ENCODE measurements around the gene ELL2.

Gene ELL2

DNA sequence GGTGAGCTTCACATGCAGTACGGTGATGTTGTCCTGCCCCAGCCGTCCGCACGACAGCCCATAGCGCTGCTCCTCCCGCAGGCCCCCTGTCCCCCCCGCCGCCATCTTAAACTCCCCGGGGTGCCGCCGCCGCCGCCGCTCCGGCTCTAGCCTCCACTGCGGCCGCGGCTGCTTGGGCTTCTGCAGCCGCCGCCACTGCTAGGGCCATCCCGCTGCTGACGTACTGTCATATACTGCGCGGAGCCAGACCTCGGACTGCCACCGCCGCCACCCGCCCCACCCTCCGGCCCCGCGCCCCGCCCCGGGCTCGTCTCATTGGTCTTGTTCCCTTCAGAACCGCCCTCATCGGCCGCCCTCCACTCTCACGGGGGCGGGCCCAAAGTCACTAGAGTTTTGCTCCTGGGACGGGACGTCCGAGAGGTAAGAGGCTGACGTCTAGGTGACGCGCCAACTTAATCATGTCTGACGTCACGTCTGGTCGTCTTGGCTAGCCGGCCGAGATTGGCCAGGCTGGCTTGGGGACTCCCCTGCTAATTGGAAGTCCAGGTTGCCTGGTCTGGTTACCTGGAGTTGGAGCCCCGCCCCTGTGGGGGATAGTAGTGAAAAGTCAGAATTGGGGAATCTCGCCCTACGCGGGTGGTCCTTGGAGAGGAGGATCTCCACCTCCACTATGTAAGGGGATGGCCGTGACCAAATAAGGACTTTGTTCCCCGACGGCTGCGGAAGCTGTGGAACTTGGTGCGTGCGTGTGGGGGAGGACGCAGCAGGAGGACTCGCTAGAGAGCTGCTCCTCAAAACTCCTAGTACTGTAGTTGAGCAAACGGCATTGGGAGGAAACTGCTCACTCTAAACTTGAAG is at the start of gene ELL2:
ELL2 (minus strand) TSS at position 235 of the 858 bp plus-strand sequence; CDS start at position 105, 130 bp downstream.
- DNase-seq (ENCODE audit: low spot score), result peak; percentile 96

DNA sequence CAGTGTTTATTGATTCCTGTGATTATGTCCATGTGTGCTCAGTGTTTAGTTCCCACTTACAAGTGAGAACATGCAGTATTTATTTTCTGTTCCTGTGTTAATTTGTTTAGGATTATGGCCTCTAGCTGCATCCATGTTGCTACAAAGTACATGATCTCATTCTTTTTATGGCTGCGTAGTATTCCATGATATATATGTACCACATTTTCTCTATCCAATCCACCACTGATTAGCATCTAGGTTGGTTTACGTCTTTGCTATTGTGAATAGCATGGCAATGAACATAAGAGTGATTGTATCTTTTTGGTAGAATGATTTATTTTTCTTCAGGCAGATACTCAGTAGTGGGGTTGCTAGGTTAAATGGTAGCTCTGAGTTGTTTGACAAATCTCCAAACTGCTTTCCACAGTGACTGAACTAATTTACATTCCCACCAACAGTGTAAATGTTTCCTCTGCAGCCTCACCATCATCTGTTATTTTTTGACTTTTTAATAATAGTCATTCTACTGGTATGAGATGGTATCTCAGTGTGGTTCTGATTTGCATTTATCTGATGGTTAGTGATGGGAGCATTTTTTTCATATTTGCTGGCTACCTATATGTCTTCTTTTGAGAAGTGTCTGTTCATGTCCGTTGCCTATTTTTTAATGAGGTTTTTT is 47.5 kb upstream of the ELL2 start:
- no peak for DNase-seq (ENCODE audit: low spot score)

DNA sequence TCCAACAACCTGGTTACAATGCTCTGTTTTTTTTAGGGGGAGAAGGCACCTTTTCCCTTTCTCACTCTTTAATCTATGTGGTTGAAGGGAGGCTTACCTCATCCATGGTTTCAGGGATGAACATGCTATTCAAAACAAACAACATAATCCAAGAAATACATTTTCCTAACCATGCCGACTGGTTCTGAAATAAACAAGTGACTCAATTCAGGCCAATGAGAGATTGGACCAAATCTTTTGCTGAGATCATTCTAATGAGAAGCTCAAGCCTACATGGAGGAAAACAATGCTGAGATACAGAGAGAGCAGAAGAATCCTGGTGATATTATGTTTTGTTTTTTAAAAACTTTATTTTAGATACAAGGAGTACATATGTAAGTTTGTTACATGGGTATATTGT is 46.8 kb upstream of the ELL2 start:
- DNase-seq (ENCODE audit: low spot score), result no peak

DNA sequence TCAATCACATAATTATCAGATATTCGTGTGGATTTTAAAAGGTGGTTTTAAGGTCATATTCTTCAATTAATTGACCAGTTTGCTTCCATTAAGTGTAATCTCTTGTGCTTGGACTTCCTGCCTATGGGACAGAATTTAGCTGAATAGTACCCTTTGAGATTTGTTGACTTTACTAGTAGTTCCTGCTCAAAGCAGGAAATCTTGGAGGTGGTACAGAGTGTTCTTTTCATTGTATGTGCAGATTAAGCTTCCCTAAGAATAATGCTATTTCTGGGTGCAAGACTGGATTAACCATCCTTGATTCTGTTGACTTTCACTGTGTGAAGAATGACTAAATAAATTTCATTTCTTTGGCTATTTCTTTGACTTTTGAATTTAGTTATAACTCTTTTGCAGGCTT is 45.4 kb upstream of the ELL2 start:
- DNase-seq (ENCODE audit: low spot score), result no peak

DNA sequence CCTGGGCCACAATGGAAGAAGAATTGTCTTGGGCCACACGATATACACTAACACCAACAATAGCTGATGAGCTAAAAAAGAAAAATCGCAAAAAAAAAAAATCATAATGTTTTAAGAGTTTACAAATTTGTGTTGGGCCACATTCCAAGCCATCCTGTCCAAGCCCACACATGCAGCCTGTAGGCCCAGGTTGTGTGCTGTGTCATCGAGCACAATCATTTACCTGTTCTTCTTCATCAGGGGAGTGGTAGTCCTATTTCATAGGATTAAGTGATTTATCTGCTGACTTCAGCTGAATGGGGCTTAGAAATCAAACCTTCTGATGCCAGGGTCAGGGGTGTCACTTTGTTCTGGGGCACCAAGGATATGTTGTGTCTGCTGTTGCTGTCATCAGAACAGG is 44.6 kb upstream of the ELL2 start:
- DNase-seq (ENCODE audit: low spot score), result no peak

DNA sequence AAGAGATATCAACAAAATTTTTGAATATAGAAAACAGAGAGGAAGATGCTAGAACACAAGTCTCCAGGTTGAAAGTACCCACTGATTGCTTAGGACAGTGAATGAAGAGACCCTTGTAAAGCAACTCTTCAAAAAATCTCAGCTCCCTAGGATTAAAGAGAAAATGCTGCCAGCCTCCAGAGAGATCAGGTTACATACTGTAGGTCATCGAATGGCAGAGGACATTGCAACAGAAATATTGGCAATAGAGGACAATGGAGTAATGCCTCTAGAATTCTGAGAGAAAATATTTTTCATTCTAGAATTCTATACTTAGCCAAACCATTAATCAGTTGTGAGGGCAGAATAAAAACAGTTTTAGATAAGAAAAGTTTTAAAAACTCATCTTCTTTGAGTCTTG is 43.1 kb upstream of the ELL2 start:
- no peak for DNase-seq (ENCODE audit: low spot score)

DNA sequence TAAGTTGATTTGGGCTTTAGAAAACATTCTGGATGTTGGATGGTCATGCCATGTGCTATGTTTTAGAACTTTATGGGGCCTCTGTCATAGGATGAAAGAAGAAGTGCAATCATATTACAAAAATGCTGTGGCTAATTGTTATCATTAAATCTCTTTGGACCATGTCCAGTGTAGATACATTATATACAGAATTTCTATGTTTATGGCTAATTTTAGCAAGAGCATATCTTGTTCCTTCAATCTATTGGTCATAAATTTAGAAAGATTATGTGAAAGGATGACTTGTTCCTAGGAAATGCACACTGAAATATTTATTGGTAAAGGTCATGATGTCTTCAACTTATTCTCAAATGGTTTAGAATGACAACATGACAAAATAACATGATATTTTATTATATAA is 42.4 kb upstream of the ELL2 start:
- no peak for DNase-seq (ENCODE audit: low spot score)

DNA sequence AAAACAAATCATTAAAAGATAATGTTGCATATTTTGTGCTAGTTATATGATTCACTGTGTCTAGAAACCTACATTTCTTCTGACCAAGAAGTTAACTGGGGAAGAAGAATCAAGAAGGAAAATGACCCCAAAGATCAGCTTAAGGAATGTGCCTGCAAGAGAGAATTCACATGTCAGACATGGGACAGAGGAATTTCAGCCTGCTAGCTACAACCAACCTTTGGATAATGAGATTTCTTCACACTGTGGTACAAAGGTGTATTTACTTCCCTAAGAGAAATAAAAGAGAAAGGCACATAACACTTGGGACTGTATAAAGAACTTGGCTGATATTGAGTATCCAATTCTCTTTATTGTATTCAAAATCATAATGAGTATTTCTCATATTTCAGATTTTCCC is 39.6 kb upstream of the ELL2 start:
- DNase-seq (ENCODE audit: low spot score), result no peak

DNA sequence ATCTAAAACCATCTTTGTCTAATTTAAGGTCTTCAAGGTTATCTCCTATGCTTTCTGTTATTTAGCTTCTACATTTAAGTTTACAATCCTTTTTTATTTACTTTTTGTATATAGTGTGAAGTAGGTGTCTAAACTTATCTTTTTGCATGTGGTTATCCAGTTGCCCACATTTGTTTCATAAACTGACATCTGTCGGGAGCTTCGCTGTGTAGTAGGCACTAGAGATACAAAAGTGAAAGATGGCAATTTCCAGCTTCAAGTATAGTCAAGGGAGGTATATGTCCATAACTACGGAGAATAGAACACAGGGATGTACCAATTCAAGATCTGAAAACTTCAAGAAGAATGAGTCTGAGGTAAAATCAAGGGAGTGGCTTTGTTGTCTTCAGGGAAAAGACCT is 38.7 kb upstream of the ELL2 start:
- DNase-seq (ENCODE audit: low spot score), result no peak

DNA sequence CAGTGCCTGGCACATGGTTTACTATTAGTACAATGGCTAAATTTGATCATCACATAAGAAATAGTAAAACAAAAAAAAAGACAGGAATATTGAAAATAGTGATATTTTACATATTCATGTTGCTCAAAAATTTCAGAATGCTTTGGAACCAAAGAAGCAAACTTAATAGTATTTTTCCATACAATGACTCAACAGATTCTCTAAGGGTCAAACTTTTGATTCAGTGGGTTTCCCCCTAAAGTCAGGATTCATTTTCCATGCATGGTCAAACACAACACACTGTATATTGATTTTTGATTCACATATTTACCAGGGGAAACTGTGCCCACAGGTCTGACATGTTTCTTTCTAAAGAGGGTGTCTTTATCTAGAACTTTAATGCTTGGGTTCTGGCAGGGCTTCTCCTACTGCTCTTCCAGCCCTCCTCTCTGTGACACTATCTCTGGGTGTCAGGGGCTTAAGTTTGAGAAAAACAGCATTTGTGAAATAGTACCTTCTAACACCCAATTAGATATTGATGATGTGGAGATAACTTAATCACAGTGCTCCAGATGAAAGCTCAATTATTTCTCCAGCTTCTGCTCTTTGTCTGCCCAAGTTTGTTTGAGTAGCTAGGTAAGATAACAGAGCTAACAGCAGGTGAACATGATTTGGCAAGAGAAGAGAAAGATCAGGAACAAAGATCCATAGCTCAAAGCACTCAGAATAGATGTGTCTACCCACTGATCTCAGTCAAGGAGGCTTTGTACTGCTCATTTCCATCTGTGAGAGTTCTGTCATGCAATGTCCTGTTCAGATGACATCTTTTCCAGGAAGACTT is 35.5 kb upstream of the ELL2 start:
- DNase-seq (ENCODE audit: low spot score), result no peak

DNA sequence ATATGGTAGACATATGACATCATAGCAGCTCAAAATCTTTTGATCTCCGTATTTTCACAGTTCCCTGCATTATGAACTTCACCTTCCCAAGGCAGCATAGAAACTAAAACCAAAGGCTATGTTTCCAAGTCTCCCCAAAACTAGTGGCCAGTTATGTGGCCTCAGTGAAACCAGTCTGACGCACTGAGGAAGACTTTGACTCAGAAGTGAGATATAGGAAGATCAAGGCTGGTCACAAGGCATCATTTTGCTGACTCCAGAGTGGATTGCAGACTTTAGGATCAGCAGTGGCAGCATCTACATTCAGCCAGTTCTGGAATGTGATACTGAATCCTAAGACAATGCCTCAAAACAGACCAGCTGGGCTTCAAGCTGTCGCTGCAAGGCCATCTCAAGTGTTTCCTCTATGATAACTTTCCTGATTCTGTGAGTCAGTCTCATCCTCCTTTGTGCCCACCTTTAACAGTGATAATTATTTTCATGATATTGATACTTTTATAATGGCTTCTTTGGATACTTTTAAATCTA is 34.4 kb upstream of the ELL2 start:
- no peak for DNase-seq (ENCODE audit: low spot score)

DNA sequence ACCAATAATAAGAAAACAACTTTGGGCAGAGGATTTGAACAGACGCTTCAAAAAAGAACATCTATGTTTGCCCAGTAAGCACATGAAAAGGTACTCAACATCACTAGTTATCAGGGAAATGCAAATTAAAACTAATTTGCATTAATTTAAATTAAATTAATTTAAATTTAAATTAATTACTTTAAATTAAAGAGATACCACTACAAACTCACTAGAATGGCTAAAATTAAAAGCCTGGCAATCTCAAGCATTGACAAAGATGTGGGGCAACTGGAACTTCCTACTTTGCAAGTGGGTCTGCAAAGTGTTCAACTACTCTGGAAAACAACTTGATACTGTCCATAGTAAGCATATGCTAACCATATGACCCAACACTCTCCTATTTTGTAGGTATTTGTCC is 32.1 kb upstream of the ELL2 start:
- no peak for DNase-seq (ENCODE audit: low spot score)

DNA sequence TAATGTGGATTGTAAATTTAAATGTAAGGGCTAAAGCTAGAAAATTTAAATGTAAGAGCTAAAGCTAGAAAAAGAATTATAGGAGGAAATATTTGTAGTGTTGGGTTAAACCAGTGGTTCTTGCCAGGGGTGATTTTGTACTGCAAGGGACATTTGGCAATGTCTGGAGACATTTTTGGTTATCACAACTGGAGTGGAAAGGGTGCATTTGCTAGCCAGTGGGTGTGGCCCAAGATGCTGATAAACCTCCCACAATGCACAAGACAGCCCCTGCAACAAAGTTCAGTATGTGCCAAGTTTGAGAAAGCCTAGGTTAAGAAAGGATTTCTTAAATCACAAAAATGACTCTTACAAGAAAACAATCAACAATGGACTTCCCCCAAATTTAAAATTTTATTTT is 31.6 kb upstream of the ELL2 start:
- DNase-seq (ENCODE audit: low spot score), result no peak

DNA sequence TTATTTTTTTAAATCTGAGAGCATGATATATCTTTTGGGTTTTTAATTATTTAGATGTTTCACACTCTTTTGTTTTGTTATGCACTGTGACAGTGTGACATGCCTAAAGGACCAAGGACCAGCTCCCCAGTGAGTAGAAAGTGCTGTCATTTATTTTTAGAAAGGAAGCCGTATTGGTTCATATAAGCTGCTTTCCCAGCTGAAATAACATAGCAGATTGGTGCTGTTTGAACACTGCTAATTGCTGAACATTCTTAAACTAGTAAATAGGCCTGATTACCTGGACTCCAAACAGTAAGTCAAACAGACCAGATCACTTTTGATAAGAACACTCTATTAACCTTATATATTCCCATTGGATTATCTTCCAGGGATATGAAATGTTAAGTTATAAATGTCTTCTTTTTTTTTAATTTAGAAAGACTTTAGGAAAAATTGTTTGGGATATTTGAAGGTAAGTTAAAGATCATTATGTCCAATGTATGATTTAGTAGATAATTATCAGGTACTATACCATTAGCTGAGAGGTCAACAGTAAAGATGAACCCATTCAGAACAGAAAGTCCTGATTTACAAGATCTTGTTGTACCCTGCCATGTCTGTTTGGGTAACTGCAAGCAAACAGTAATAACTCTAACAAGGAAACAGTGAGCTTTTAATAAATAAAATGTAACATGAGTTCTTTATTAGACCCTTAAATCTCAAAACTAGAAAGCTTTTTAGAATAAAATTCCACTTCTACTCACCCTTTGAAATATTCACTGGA is 27.8 kb upstream of the ELL2 start:
- DNase-seq (ENCODE audit: low spot score), result no peak

DNA sequence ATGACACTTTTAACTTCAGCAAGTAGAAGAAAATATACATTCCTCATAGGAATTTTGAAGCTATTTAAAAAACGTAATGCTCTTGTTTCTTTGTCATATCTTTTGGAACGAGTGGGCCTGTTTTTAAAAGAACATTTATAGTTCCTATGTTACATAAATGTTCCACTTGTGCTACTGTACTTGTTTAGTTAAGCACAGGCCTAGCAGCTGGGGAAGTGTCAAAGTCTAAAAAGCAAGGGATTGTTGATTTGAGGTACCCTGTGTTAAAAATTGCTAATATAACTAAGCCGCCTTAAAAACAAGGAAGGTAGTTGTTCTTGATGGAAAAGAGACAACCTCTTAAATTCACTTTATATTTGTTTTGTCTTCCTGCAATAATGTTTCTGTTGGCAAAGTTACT is 27.2 kb upstream of the ELL2 start:
- no peak for DNase-seq (ENCODE audit: low spot score)

DNA sequence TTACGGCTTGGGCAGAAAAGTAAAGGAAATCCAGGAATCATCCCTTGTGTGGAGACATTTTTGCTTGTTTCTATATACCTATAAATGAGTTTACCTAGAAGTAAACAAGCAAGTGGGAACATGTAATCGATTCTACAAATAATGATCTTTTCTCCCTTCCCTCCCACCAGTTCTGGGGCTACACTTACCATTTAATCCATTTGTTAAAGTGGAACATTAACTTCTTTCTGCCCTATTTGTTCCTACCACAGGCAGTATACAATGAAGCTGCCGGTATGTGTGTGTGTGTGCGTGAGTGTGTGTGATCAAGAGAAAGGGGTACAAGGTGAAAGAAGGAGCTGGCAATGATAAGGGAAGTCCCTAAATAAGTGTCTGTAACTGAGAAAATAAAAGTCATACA is 26.4 kb upstream of the ELL2 start:
- no peak for DNase-seq (ENCODE audit: low spot score)

DNA sequence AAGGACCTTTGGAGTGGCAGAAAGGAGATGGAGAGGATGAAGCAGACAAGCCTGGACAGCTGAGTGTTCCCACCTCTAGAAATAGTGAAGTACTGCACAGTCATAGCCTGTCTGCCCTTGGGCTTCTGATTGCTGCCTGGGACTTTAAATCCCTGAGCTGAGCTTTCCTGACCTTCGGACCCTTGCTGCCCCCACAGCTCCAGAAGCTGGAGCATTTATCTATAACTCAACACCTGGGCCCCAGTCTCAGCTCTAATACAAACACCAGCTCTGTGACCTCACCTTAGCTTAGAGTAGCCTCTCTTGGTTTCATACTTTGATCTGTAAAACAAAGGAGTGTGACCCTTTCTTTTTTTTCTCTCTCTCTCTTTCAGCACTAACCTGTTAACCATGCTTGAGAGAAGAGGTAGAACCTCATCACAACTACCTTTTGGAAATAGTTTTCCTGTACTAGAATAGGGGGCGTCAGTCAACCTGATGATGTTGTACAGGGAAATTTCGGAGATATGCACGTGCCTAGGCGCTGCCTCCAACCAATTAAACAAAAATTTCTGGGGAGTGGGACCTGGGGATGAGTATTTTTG is 25.4 kb upstream of the ELL2 start:
- DNase-seq (ENCODE audit: low spot score), result no peak

DNA sequence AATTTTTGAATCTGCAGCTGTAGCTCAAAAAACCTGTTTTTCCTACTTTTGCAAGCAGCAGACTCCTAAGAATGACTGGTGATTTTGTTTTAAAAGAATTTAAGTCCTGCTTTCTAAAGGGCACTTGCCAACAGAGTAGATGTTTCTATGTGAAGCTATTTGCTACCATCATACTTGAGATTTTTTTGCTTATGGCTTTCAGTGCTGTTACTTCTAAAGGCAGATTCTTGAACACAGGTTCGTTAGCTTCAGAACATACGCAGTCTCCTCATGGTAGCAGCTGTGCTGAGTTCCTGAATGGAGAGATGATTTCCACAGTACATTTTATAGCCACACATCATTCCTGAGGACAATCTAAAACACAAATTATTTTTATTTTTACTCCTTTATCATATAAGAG is 24.4 kb upstream of the ELL2 start:
- no peak for DNase-seq (ENCODE audit: low spot score)

DNA sequence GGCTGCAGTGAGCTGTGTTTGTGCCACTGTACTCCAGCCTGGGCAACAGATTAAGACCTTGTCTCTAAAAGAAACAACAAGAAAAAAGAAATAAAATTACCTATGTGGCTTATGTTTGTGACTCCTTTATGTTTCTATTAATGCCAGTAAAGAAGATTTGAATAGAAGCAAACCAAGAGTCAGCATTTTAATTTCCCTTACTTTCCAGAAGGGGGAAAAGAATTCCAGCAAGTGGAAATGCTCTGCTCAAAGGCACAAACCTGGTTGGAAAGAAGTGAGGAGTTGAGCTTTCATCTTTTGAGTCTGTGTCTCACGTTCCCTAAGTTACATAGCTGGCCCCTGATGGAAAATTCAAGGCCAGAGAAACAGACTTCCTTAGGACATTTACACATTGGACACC is 23.6 kb upstream of the ELL2 start:
- DNase-seq (ENCODE audit: low spot score), result no peak

DNA sequence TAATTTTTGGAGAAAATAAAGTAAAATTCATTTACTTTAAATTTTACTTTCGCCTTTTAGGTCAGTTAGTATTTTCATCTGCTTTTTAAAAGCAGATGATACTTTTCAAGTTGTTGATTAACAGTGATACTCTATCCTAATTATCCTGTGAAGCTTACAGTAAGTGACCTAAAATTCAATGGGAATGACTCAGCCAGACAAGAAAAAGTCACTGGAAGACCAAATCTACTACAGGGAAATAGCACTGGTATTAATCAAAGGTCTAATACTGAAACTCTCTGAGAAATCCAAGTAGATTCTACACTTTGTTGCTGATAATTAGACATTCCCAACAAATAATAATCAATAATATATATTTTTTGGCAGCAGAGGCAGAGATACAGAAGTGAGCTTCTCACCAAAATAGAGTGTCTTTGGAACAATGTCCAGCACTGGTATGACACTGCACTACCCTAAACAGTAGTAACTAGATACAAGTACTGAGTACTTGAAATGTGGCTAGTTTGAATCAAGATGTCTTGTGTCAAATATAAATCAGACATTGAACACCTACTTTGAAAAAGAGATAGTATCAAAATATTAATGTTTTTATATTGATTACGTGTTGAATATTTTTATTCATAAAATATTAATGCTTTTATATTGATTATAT is 22.8 kb upstream of the ELL2 start:
- no peak for DNase-seq (ENCODE audit: low spot score)

DNA sequence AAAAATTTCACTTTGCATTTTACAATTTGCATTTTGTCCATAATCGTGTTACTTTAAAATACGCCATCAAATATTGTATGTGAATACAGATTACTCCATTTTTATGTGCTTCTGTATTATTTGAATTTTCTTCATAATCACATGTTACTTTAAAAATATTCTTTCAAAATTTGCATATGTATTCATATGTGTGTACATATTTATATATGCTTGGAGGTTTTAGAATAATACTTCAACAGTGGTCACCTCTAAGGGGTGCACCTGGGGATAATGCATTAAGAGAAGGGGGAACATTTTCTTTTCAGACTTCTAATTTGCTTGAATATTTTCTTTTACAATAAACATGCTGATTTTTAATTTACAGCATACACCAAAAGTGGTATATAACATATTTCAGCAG is 21.9 kb upstream of the ELL2 start:
- DNase-seq (ENCODE audit: low spot score), result no peak
